GM23338 (cell line): Measurements from ENCODE around the gene STK39. TPM values are rescaled to one million over a fixed set of nuclear protein-coding genes. Genes with fewer than 3 reads are reported as not detected.

Source experiments
- ATAC-seq: fragments of 200-7000 bp; cut with Tn5 transposase; 3 replicates; pipeline ENCODE4 v1.9.1; 2020
- DNase-seq: peaks from one replicate; pipeline ENCODE4 v3.0.0-alpha.2; 2015; ENCODE audit warnings: low spot score
- H2AFZ ChIP-seq: fragments of 200-600 bp; sonication (generic); 2 replicates; pipeline ENCODE4 v1.8.0; 2016; ENCODE audit warnings: antibody characterized with exemption, mild to moderate bottlenecking, moderate library complexity
- H3F3A ChIP-seq: fragments of 200-600 bp; sonication (generic); replicated peaks from 2 replicates; pipeline ENCODE4 v1.8.0; 2017; ENCODE audit warnings: antibody characterized with exemption, mixed run types, low read depth
- H3K27ac ChIP-seq: fragments of 200-600 bp; sonication (generic); 2 replicates; pipeline ENCODE4 v1.6.1; 2016; ENCODE audit warnings: low read depth
- H3K27me3 ChIP-seq: fragments of 200-600 bp; sonication (generic); 2 replicates; pipeline ENCODE4 v1.8.0; 2016; ENCODE audit warnings: mild to moderate bottlenecking, mixed run types, moderate library complexity; ENCODE audit not compliant: insufficient read depth
- H3K36me3 ChIP-seq: fragments of 200-600 bp; sonication (generic); 2 replicates; pipeline ENCODE4 v1.8.0; 2016; ENCODE audit warnings: mild to moderate bottlenecking; ENCODE audit not compliant: insufficient read depth
- H3K4me1 ChIP-seq: fragments of 200-600 bp; sonication (generic); 2 replicates; pipeline ENCODE4 v1.8.0; 2016; ENCODE audit warnings: mild to moderate bottlenecking, moderate library complexity; ENCODE audit not compliant: insufficient read depth
- H3K4me2 ChIP-seq: fragments of 200-600 bp; sonication (generic); 2 replicates; pipeline ENCODE4 v1.7.1; 2017; ENCODE audit warnings: mixed run types
- H3K4me3 ChIP-seq: fragments of 200-600 bp; sonication (generic); 2 replicates; pipeline ENCODE4 v1.6.1; 2016; ENCODE audit warnings: mixed run types
- H3K79me2 ChIP-seq: fragments of 200-600 bp; sonication (generic); replicated peaks from 2 replicates; pipeline ENCODE4 v1.8.0; 2017; ENCODE audit warnings: mild to moderate bottlenecking; ENCODE audit not compliant: insufficient read depth
- H3K9me2 ChIP-seq: fragments of 200-600 bp; sonication (generic); 2 replicates; pipeline ENCODE4 v1.8.0; 2017; ENCODE audit not compliant: insufficient read depth
- H4K20me1 ChIP-seq: fragments of 200-600 bp; sonication (generic); replicated peaks from 2 replicates; pipeline ENCODE4 v1.8.0; 2017; ENCODE audit warnings: mild to moderate bottlenecking; ENCODE audit not compliant: insufficient read depth
- H3K27ac Mint-ChIP-seq: 2 replicates; pipeline ENCODE4 v1.8.0; 2020; ENCODE audit warnings: inconsistent platforms, mild to moderate bottlenecking, moderate library complexity, mixed read lengths
- H3K27me3 Mint-ChIP-seq: 3 replicates; pipeline ENCODE4 v1.8.0; 2022; ENCODE audit warnings: low read depth, mild to moderate bottlenecking, moderate library complexity, mixed read lengths, inconsistent platforms; ENCODE audit not compliant: insufficient read depth, poor library complexity
- H3K36me3 Mint-ChIP-seq: 3 replicates; pipeline ENCODE4 v1.8.0; 2021; ENCODE audit warnings: low read depth, mild to moderate bottlenecking, inconsistent platforms, moderate library complexity, mixed read lengths
- H3K4me1 Mint-ChIP-seq: 3 replicates; pipeline ENCODE4 v1.8.0; 2020; ENCODE audit warnings: mild to moderate bottlenecking, inconsistent platforms, mixed read lengths
- H3K4me3 Mint-ChIP-seq: 3 replicates; pipeline ENCODE4 v1.8.0; 2021; ENCODE audit warnings: moderate library complexity, mild to moderate bottlenecking, inconsistent platforms, mixed read lengths
- H3K9me3 Mint-ChIP-seq: 3 replicates; pipeline ENCODE4 v1.8.0; 2020; ENCODE audit warnings: moderate library complexity, mild to moderate bottlenecking, inconsistent platforms, mixed read lengths
- CREB1 ChIP-seq: fragments of 250-450 bp; sonication (Bioruptor Pico); IDR thresholded peaks from 2 replicates; pipeline ENCODE4 v1.5.0; 2020; ENCODE audit warnings: low read depth, mild to moderate bottlenecking, moderate library complexity
- CTCF ChIP-seq, 2 experiments: fragments of 200-600 bp in 1 of 2; sonication (generic) in 1 of 2; conservative IDR thresholded peaks; 2 replicates each; pipeline versions ENCODE4 v1.5.1 to v1.6.1; 2016 to 2017; ENCODE audit warnings: antibody characterized with exemption in 2 of 2, low read depth in 2 of 2, mild to moderate bottlenecking in 2 of 2, moderate library complexity in 1 of 2
- ETS1 ChIP-seq: IDR thresholded peaks from 2 replicates; pipeline ENCODE4 v1.6.1; 2016; ENCODE audit warnings: antibody characterized with exemption
- EZH2 ChIP-seq: fragments of 200-600 bp; sonication (generic); IDR thresholded peaks from one replicate; pipeline ENCODE4 v1.8.0; 2017; ENCODE audit warnings: antibody characterized with exemption, mild to moderate bottlenecking, low read depth; ENCODE audit not compliant: unreplicated experiment
- EZH2phosphoT487 ChIP-seq: fragments of 200-600 bp; sonication (generic); IDR thresholded peaks from one replicate; pipeline ENCODE4 v1.8.1; 2018; ENCODE audit warnings: antibody characterized with exemption; ENCODE audit not compliant: unreplicated experiment
- NANOG ChIP-seq: IDR thresholded peaks from 2 replicates; pipeline ENCODE4 v1.6.1; 2016; ENCODE audit warnings: antibody characterized with exemption, borderline replicate concordance
- POLR2AphosphoS5 ChIP-seq: IDR thresholded peaks from 2 replicates; pipeline ENCODE4 v1.6.1; 2016; ENCODE audit warnings: antibody characterized with exemption, low read depth
- REST ChIP-seq: IDR thresholded peaks from one replicate; pipeline ENCODE4 v1.6.1; 2018; ENCODE audit warnings: antibody characterized with exemption; ENCODE audit not compliant: unreplicated experiment
- STAT1 ChIP-seq: IDR thresholded peaks from one replicate; pipeline ENCODE4 v1.6.1; 2016; ENCODE audit warnings: antibody characterized with exemption; ENCODE audit not compliant: unreplicated experiment
- ZNF462 ChIP-seq: fragments of 250-450 bp; sonication (Bioruptor Pico); IDR thresholded peaks from 2 replicates; pipeline ENCODE4 v1.5.0; 2020; ENCODE audit warnings: mild to moderate bottlenecking, moderate library complexity
- polyA plus RNA-seq: library from polyadenylated mRNA; unstranded; fragments of >200 nt; fragmentation: Nextera tagmentation; extraction: Ambion mirVana; gene quantifications from 2 replicates; pipeline ENCODE4 v1.2.1, GENCODE V29; 2016
- total RNA-seq: library from RNA; depleted of rRNA; stranded (reverse); fragments of >200 nt; shearing (Covaris generic); gene quantifications from 2 replicates; pipeline ENCODE4 v1.2.3, GENCODE V29; 2014

The STK39 gene
- total and polyA plus RNA-seq, 2 experiments from 2014 or later = 9.5 to 16.9 TPM

GRCh38 chr2:168096158-168096557 lies 151.2 kb downstream of the STK39 start (continued):
- TF ChIP-seq STAT1 (no peak), POLR2AphosphoS5 (no peak), CTCF (conservative IDR thresholded peaks at IDR 0.05; ENCODE audit: low read depth in 2 of 2) (no peak), ZNF462 (CRISPR knock-in tag) (no peak)

- Histone ChIP-seq H3K27me3 (no peaks in the 10 kb centered on the region), H4K20me1 (no peaks in the 10 kb centered on the region), H3K9me2 (peaks cover 2% of the 10 kb centered on the region; the same call in 1 of the 2 replicates), H3F3A (no peaks in the 10 kb centered on the region), H2AFZ (no peak overlapping the region), H3K79me2 (no peaks in the 10 kb centered on the region), H3K4me3 (no peak overlapping the region), H3K36me3 (no peaks in the 10 kb centered on the region), H3K4me1 (no peaks in the 10 kb centered on the region), H3K4me2 (no peak overlapping the region), H3K27ac (no peak overlapping the region)
- Mint-ChIP-seq H3K4me3 (no peak overlapping the region), H3K9me3 (no peaks in the 10 kb centered on the region), H3K27me3 (no peaks in the 10 kb centered on the region), H3K27ac (no peak overlapping the region), H3K4me1 (no peaks in the 10 kb centered on the region), H3K36me3 (no peaks in the 10 kb centered on the region)
- no peak for ATAC-seq
- no peak for DNase-seq
- TF ChIP-seq EZH2 (no peak), CTCF (conservative IDR thresholded peaks at IDR 0.05; ENCODE audit: low read depth in 2 of 2) (no peak), EZH2phosphoT487 (no peak), NANOG (no peak), CREB1 (no peak), ETS1 (no peak), REST (no peak)
Measured at GRCh38 chr2:168091986-168092385, 155.4 kb downstream of the STK39 start.
